Loucy (cell line): ENCODE results near the gene L3MBTL4.

Source experiments
- EZH2phosphoT487 ChIP-seq: fragments of 200-600 bp; IDR thresholded peaks from 2 replicates; pipeline ENCODE4 v1.6.1; 2018; ENCODE audit warnings: antibody characterized with exemption, mild to moderate bottlenecking, moderate library complexity, borderline replicate concordance
- TF ChIP-seq, protein P1 (sequence below): fragments of 200-600 bp; sonication (generic); conservative IDR thresholded peaks from 2 replicates; pipeline ENCODE4 v1.5.1; 2014; ENCODE audit warnings: mild to moderate bottlenecking, antibody characterized with exemption, low read length

DNA sequence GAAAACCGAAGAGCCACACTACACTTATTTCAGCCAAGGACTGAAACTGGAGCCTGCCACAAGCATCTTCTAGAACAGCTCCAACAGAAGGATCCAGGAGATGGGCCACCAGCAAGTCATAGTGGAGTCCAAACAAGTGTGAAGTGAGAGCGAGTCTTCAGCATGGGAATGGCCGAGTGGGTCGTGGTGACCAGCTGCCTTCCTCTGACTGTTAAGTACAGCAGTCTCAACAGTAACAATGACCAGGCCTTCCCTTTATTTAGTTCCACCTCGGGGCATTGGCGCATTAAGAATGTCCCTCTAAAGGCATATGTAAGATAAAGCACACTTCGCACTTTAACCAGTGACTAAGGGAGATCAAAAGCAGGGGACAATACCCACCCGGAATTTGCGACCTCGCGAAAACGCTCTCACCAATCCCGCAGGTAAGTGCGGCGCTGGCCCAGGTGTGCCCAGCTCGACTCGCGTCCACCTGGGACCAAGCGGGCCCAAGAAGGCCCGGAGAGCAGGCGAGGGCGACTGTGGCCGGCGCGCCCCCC lies 1.1 kb downstream of the L3MBTL4 start:
- TF ChIP-seq, protein P1, sequence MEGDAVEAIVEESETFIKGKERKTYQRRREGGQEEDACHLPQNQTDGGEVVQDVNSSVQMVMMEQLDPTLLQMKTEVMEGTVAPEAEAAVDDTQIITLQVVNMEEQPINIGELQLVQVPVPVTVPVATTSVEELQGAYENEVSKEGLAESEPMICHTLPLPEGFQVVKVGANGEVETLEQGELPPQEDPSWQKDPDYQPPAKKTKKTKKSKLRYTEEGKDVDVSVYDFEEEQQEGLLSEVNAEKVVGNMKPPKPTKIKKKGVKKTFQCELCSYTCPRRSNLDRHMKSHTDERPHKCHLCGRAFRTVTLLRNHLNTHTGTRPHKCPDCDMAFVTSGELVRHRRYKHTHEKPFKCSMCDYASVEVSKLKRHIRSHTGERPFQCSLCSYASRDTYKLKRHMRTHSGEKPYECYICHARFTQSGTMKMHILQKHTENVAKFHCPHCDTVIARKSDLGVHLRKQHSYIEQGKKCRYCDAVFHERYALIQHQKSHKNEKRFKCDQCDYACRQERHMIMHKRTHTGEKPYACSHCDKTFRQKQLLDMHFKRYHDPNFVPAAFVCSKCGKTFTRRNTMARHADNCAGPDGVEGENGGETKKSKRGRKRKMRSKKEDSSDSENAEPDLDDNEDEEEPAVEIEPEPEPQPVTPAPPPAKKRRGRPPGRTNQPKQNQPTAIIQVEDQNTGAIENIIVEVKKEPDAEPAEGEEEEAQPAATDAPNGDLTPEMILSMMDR: no peak
- no peak for TF ChIP-seq EZH2phosphoT487
